GM18858 (cell line): ENCODE results near the gene TDRD9.
"Not testable (repeated sequence)": the region's sequence is repeated elsewhere in the genome, so short reads cannot be mapped to it uniquely, and the experiment has no call there.

ENCODE experiments used
- ATAC-seq: cut with Tn5 transposase; IDR thresholded peaks from one replicate; pipeline ENCODE4 v1.9.1; 2021; ENCODE audit not compliant: unreplicated experiment

The TDRD9 gene

GRCh38 chr14:103928011-103928890, at the start of gene TDRD9:
TDRD9 (plus strand) TSS chr14:103928456; CDS start chr14:103928510, 54 bp downstream.
- ATAC-seq, result no peak

GRCh38 chr14:103879118-103879569, 49.1 kb upstream of the TDRD9 start:
- no peak for ATAC-seq

- ATAC-seq, result no peak
Observed at GRCh38 chr14:103879570-103880347, 48.5 kb upstream of the TDRD9 start.

- no peak for ATAC-seq
Observed at GRCh38 chr14:103880348-103881267, 47.6 kb upstream of the TDRD9 start.

GRCh38 chr14:103881268-103882201, 46.7 kb upstream of the TDRD9 start:
- ATAC-seq, result no peak

- ATAC-seq, result no peak
Observed at GRCh38 chr14:103882503-103883262, 45.6 kb upstream of the TDRD9 start.

GRCh38 chr14:103883263-103883523, 45.1 kb upstream of the TDRD9 start:
- no peak for ATAC-seq

GRCh38 chr14:103884854-103885253, 43.4 kb upstream of the TDRD9 start:
- no peak for ATAC-seq

GRCh38 chr14:103885509-103885932, 42.7 kb upstream of the TDRD9 start:
- ATAC-seq, result no peak

- no peak for ATAC-seq
Observed at GRCh38 chr14:103886304-103887169, 41.7 kb upstream of the TDRD9 start.

GRCh38 chr14:103887170-103887501, 41.1 kb upstream of the TDRD9 start:
- ATAC-seq, result no peak

GRCh38 chr14:103887557-103888115, 40.6 kb upstream of the TDRD9 start:
- no peak for ATAC-seq

GRCh38 chr14:103889002-103889312, 39.3 kb upstream of the TDRD9 start:
- not testable (repeated sequence) for ATAC-seq

GRCh38 chr14:103889313-103890051, 38.8 kb upstream of the TDRD9 start:
- ATAC-seq, result no peak

GRCh38 chr14:103890052-103890371, 38.2 kb upstream of the TDRD9 start:
- ATAC-seq, result no peak

- no peak for ATAC-seq
Observed at GRCh38 chr14:103890821-103891666, 37.2 kb upstream of the TDRD9 start.

- ATAC-seq, result no peak
Observed at GRCh38 chr14:103891667-103892215, 36.5 kb upstream of the TDRD9 start.
